HCT116 (cell line): Measurements from ENCODE around the gene THRA.

ENCODE experiments used
- ATF3 ChIP-seq: IDR thresholded peaks from 2 replicates; pipeline ENCODE4 v1.6.1; 2012
- CTCF ChIP-seq, 3 experiments: fragments of 200-600 bp in 1 of 3; sonication (generic) in 1 of 3; IDR thresholded peaks in 2 of 3; conservative IDR thresholded peaks in 1 of 3; 2 replicates each; pipeline ENCODE4 v1.5.1; 2012 to 2017; ENCODE audit warnings: low read depth in 2 of 3, low read length in 2 of 3, antibody characterized with exemption in 1 of 3, borderline replicate concordance in 1 of 3, control low read depth in 1 of 3, mild to moderate bottlenecking in 1 of 3, mixed read lengths in 1 of 3, mixed run types in 1 of 3, moderate library complexity in 1 of 3; ENCODE audit not compliant: insufficient read depth in 1 of 3
- ELF1 ChIP-seq: IDR thresholded peaks from 2 replicates; pipeline ENCODE4 v1.6.1; 2012; ENCODE audit warnings: low read depth, borderline replicate concordance
- RAD21 ChIP-seq: IDR thresholded peaks from 2 replicates; pipeline ENCODE4 v1.6.1; 2012; ENCODE audit warnings: low read depth, mild to moderate bottlenecking
- REST ChIP-seq: IDR thresholded peaks from 2 replicates; pipeline ENCODE4 v1.6.1; 2012; ENCODE audit warnings: low read depth
- SIN3A ChIP-seq: IDR thresholded peaks from 2 replicates; pipeline ENCODE4 v1.6.1; 2012; ENCODE audit warnings: low read depth
- YY1 ChIP-seq: IDR thresholded peaks from 2 replicates; pipeline ENCODE4 v1.6.1; 2011; ENCODE audit warnings: low read length, low read depth, moderate library complexity, mild to moderate bottlenecking; ENCODE audit not compliant: insufficient replicate concordance; ENCODE audit errors: extremely low read depth

- TF ChIP-seq SIN3A (no peak), CTCF (IDR thresholded peaks at IDR 0.05 in 2 of 3, conservative IDR thresholded peaks at IDR 0.05 in 1 of 3; ENCODE audit: borderline replicate concordance in 1 of 3, insufficient read depth in 1 of 3, low read depth in 2 of 3, low read length in 2 of 3) (no peak), ELF1 (no peak), YY1 (no peak), REST (no peak), ATF3 (no peak), RAD21 (no peak)
Observed at GRCh38 chr17:40028595-40028994, 34.2 kb upstream of the THRA start.
